ENCODE data around the gene P2RX7.

DNA sequence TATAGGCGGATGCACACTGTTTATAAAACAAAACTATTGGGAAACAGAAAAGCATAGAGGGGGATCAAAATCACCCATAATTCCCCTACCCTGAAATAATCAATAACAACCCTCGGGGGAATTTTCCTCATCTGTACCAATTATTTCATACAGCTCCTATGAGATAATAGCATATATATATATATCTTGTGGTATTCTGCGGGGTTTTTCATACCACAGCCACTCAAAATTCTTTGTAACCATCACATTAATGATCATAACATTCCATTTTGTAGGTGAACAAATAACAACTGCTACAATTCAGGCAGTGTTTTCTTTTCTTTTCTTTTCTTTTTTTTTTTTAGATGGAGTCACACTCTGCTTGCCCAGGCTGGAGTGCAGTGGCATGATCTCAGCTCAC is 35.3 kb downstream of the P2RX7 start:
- TF ChIP-seq EZH2 (IDR thresholded peaks at IDR 0.05): no peak
- TF ChIP-seq POLR2AphosphoS5 (IDR thresholded peaks at IDR 0.05; ENCODE audit: borderline replicate concordance, low read depth, low read length): no peak
- no peak for TF ChIP-seq FOXP2 (optimal IDR thresholded peaks at IDR 0.05; ENCODE audit: control extremely low read depth, extremely low read length, insufficient read depth)
